ENCODE measurements around the gene DAGLB. TPM values are rescaled to one million over a fixed set of nuclear protein-coding genes. Genes with fewer than 3 reads are reported as not detected.
"Not testable (repeated sequence)": the region's sequence is repeated elsewhere in the genome, so short reads cannot be mapped to it uniquely, and the experiment has no call there.

Gene DAGLB
- total RNA-seq, 4 donors from 2014 or later, result 5.4 to 30.2 (median 19.3) TPM

DNA sequence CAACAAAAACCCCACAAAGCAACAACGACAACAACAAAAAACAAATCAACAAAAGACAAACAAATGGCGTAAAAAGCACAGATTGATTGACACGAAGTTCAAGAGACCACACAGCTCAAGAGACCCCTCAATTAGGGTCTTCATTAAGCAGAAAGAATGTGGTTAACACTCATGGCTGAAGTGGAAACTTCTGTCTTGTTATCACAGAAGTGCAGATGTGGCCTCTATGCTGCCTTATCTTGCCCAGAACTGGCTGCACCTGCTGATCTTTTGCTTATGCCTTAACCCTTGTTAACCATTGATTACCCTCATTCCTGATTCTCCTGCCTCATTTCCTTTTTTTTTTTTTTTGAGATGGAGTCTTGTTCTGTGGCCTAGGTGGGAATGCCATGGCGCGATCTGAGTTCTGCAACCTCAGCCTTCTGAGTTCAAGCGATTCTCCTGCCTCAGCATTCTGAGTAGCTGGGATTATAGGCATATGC lies 3.5 kb upstream of the DAGLB start:
- DNase-seq, result no peak
- Histone ChIP-seq H3K4me1 (peaks cover 0 to 5% of the 10 kb centered on the region in 2 donors), H3K36me3 (no peaks in the 10 kb centered on the region), H3K27ac (no peak overlapping the region), H3K27me3 (no peaks in the 10 kb centered on the region), H3K9me3 (no peaks in the 10 kb centered on the region), H3K4me3 (no peak overlapping the region)
- no peak for TF ChIP-seq POLR2A (IDR thresholded peaks at IDR 0.05)
- TF ChIP-seq, protein P1, sequence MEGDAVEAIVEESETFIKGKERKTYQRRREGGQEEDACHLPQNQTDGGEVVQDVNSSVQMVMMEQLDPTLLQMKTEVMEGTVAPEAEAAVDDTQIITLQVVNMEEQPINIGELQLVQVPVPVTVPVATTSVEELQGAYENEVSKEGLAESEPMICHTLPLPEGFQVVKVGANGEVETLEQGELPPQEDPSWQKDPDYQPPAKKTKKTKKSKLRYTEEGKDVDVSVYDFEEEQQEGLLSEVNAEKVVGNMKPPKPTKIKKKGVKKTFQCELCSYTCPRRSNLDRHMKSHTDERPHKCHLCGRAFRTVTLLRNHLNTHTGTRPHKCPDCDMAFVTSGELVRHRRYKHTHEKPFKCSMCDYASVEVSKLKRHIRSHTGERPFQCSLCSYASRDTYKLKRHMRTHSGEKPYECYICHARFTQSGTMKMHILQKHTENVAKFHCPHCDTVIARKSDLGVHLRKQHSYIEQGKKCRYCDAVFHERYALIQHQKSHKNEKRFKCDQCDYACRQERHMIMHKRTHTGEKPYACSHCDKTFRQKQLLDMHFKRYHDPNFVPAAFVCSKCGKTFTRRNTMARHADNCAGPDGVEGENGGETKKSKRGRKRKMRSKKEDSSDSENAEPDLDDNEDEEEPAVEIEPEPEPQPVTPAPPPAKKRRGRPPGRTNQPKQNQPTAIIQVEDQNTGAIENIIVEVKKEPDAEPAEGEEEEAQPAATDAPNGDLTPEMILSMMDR (IDR thresholded peaks at IDR 0.05), result no peak
- intact Hi-C loops (cut with DNase I; ENCODE audit: low total_unique reads), result no loop called here

DNA sequence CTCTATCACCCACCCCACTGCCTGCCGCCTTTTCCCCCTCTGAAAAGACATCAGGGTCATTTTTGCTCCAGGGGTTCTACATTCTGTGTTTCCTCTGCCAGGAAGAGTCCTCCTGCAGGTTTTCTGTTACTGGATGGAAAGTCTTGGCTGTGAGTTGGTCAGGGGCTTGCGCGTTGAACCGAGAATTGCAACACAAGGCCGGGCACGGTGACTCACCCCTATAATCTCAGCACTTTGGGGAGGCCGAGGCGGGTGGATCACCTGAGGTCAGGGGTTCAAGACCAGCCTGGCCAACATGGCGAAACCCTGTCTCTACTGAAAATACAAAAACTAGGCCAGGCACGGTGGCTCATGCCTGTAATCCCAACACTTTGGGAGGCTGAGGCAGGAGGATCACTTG lies 2.8 kb upstream of the DAGLB start:
- H3K9me3 ChIP-seq; H3K4me3 ChIP-seq; H3K27ac ChIP-seq; H3K36me3 ChIP-seq; intact Hi-C loops (cut with DNase I; ENCODE audit: low total_unique reads); DNase-seq; H3K27me3 ChIP-seq; H3K4me1 ChIP-seq: not testable (repeated sequence)

DNA sequence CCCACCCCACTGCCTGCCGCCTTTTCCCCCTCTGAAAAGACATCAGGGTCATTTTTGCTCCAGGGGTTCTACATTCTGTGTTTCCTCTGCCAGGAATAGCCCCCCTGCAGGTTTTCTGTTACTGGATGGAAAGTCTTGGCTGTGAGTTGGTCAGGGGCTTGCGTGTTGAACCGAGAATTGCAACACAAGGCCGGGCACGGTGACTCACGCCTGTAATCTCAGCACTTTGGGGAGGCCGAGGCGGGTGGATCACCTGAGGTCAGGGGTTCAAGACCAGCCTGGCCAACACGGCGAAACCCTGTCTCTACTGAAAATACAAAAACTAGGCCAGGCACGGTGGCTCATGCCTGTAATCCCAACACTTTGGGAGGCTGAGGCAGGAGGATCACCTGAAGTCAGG lies 2.1 kb upstream of the DAGLB start:
- H3K27me3 ChIP-seq; H3K36me3 ChIP-seq; H3K4me3 ChIP-seq; intact Hi-C loops (cut with DNase I; ENCODE audit: low total_unique reads); H3K4me1 ChIP-seq; H3K9me3 ChIP-seq; H3K27ac ChIP-seq; DNase-seq: not testable (repeated sequence)

DNA sequence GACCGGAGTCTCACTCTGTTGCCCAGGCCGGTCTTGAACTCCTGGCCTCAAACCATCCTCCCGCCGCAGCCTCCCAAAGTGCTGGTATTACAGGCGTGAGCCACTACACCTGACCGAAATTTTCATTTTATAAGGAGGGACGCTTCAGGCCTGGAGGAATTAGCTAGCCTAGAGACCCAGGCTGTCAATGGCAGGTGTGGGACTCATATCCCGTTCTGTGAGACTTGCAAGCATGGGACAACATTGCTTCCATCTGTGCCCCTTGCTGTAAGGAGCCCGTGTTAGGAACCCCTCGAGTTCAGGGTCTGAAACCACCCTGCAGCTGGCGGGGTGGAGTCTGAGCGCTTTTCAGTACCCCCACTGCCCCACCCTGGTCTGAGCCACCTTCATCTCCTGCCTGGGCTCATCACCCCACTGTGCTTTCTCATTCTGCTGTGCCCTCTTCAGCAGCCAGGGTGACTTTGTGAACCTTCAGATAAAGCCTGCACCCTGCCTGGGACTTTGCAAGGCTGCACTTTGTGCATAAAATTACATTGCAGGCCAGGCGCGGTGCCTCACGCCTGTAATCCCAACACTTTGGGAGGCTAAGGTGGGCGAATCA lies 1.3 kb upstream of the DAGLB start:
- H3K36me3 ChIP-seq, result no peaks in the 10 kb centered on the region
- peaks cover 0 to 11% of the 10 kb centered on the region in 2 donors for H3K4me1 ChIP-seq
- TF ChIP-seq, protein P1 (IDR thresholded peaks at IDR 0.05), result no peak
- no peak for TF ChIP-seq POLR2A (IDR thresholded peaks at IDR 0.05)
- intact Hi-C loops (cut with DNase I; ENCODE audit: low total_unique reads), result no loop called here
- no peaks in the 10 kb centered on the region for H3K27me3 ChIP-seq
- H3K27ac ChIP-seq, result peak overlapping the region; percentile 87 to 89
- no peak for DNase-seq
- no peak overlapping the region for H3K4me3 ChIP-seq
- no peaks in the 10 kb centered on the region for H3K9me3 ChIP-seq

DNA sequence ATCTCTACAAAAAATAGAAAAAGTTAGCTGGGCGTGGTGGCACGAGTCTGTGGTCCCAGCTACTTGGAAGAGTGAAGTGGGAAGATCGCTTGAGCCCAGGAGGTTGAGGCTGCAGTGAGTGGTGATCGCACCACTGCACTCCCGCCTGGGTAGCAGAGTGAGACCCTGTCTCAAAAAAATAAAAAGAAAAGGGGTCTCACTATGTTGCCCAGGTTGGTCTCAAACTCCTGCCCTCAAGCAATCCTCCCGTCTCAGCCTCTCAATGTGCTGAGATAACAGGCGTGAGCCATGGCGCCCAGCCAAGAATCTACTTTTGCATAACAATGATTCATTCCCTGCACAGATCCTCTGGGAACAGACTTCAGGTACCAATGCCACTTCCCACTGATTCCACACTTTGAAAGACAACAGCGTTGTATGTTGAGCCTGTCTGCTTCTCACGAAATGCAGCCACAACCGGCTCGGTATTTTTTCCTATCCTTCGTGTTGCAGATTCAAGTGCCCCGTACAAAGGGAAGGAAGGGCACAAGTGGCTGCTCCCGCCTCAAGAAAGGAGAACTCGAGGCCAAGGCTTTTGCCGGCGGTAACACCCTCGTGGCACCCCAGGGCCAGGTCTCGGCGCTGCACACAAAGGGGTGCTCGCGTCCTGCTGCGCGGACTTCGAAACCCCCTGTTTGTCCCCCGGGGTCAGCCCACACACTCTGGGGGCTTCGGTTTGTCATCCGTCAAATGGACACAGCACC lies 745 bp downstream of the DAGLB start:
- no peak for TF ChIP-seq POLR2A (IDR thresholded peaks at IDR 0.05)
- TF ChIP-seq, protein P1 (IDR thresholded peaks at IDR 0.05), result no peak
- peak; percentile 70 to 84 for DNase-seq
- Histone ChIP-seq H3K27ac (peak overlapping the region; percentile 87 to 89), H3K27me3 (no peaks in the 10 kb centered on the region), H3K4me1 (peaks cover 0 to 11% of the 10 kb centered on the region in 2 donors), H3K36me3 (no peaks in the 10 kb centered on the region), H3K9me3 (no peaks in the 10 kb centered on the region), H3K4me3 (peak overlapping the region; percentile 79 to 88)
- intact Hi-C loops (cut with DNase I; ENCODE audit: low total_unique reads), result no loop called here

DNA sequence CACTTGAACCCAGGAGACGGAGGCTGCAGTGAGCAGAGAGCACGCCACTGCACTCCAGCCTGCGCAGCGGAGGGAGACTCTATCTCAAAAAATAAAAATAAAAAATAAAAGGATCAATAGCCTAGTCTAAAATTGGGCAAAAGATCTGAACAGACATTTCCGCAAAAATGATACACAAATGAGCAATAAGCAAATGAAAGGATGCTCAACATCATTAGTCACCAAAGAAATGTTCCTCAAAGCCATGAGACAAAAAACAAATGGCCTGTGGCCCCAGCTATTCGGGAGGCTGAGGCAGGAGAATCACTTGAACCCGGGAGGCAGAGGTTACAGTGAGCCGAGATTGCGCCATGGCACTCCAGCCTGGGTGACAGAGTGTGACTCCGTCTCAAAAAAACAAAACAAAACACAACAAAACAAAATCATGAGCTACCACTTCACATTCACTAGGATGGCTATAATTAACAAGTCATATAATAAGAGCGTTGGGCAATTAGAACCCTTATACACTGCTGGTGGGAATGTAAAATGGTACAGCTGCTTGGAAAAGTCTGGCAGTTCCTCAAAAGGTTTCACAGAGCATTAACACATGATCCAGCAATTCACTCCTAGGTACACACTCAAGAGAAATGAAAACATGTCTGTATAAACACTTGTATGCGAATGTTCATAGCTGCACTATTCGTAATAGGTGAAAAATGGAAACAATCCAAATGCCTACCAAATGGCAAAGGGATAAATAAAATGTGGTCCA lies 3.1 kb downstream of the DAGLB start:
- H3K27ac ChIP-seq, result no peak overlapping the region
- H3K4me1 ChIP-seq, result peaks cover 0 to 11% of the 10 kb centered on the region in 2 donors
- TF ChIP-seq POLR2A (IDR thresholded peaks at IDR 0.05), result no peak
- TF ChIP-seq, protein P1 (IDR thresholded peaks at IDR 0.05), result no peak
- no peaks in the 10 kb centered on the region for H3K36me3 ChIP-seq
- no peak for DNase-seq
- H3K27me3 ChIP-seq, result no peaks in the 10 kb centered on the region
- no peaks in the 10 kb centered on the region for H3K9me3 ChIP-seq
- intact Hi-C loops (cut with DNase I; ENCODE audit: low total_unique reads), result no loop called here
- H3K4me3 ChIP-seq, result no peak overlapping the region
